HPDE6-E6E7 (cell line): Measurements from ENCODE around the gene HOXB2.
"Not testable (repeated sequence)": the region's sequence is repeated elsewhere in the genome, so short reads cannot be mapped to it uniquely, and the experiment has no call there.

Source experiments
- DNase-seq: peaks from one replicate; pipeline ENCODE4 v3.0.0; 2011; ENCODE audit warnings: missing footprints; ENCODE audit errors: extremely low spot score

Gene HOXB2

DNA sequence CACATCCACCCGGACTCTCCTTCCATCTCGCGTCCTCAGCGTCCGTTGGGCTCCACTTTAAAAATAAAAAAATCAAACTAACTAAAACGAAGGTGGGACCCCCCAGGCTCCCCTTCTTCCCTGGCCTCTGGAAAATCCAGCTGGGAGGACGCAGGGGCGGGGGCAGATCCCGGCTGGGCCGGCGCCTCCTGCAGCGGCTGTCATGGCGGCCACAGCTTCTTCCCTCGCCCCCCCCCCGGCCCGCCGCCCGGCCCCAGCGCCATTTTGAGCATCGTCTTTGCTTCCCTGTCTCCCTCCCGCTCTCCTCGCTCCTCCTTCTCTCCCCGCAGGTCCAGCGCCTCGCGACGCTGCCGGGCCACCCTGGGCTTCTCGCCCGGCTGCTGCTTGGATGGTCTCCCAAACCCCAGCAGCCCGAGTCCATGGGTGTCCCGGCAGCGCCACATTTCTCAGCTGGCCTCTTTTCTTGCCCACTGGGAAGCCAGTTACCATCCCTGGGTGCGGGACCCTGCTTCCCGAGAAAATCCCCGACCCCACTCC lies 3.3 kb downstream of the HOXB2 start:
- no peak for DNase-seq

DNA sequence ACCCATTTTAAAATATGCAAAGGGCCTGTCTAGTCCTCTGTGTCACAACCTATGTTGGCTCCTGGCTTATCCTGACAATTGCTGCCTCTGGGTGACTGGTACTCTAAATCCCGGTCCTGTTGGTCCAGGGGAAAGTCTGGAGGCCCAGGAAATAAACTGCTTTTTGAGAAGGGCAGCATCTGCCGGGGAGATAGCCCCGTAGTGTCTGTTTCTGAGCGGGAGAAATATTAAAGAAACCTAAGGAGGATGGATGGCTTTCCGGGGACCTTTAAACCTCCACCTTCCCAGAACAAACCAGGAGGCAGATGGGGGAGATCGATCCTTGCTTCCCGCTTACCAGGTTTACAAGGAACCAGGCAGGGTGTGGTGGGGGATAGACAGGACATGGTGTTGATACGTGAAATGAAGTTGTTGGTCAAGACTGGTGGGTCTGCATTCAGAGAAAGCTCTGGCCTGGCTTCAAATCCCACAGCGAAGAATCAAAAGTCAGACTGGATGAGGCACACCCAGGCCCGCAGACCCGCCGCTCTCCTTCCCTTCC lies 3.8 kb downstream of the HOXB2 start:
- no peak for DNase-seq

DNA sequence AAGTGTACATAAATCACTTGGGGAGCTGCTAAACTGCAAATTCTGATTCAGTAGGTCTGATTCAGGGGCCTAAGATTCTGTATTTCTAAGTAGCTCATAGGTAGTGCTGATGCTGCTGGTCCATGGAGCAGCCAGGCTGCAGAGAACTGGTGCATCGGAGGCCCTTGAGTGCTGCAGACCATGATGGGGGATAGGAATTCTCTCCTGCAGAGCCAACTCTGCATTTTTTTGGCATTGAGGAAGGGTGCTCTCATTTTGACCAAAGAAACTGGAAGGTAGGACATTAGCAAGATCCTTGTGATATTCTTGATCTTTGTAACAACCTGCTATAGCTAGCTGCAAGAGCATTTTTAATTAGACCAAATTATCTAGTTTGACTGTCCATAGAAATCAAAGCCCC lies 4.7 kb downstream of the HOXB2 start:
- DNase-seq = no peak

DNA sequence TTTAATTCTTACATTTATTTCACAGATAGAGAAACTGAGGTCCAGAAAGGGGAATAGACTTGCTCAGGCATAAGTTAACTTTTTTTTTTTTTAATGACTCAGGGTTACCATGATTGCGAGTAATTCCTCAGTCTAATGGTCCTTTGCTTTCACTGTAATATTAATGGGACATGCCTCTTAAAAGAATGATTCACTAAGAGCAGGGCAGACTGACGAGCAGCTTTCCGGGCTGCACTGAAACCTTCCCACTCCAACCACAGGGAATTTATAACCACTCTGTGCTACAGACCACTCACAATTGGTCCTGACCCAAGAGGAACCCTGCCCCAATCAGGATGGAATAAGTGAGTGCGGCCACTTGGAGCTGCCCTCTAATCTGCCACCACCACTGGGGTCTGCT lies 5.7 kb downstream of the HOXB2 start:
- no peak for DNase-seq

DNA sequence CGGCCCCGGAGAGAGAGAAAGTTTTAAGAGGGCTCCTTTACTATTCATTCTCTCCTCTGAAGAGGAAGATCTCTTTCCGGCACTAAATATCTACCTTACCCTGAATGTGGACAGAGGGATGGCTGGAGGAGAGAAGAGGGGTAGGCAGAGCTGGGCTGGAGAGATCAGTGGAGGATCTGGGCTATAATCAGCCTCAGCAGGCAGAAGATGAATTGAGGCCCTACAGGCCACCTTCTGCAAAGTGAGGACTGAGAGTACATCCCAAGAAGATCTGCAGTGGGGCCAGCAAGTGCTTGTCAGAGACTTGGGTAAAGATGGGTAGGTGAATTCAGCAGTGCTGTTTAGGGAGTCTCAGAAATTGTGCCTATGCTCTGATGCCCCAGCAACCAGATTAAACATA lies 7.6 kb downstream of the HOXB2 start:
- DNase-seq = no peak

DNA sequence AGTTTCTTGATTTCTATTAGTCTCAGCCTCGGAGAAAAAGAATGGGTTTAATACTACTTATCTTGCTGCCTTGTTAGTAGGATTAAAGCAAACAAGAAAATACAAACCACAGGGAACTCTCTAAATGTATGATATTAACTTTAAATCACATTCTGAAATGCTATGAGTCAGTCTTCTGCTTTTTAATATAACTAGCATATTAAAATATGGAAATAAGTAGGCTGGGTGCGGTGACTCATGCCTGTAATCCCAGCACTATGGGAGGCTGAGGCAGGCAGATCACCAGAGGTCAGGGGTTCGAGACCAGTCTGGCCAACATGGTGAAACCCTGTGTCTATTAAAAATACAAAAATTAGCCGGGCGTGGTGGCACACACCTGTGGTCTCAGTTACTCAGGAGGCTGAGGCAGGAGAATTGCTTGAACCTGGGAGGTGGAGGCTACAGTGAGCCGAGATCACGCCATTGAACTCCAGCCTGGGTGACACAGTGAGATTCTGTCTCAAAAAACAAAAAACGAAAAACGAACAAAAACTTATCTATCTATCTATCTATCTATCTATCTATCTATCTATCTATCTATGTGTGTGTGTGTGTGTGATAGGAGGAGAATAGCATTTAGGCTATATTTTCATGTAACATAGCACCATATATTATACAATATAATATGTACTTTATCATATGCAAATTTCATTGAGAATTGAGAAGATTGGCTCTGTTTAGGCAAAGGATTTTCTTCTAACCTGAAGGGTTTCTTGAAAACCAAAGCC lies 8.9 kb downstream of the HOXB2 start:
- not testable (repeated sequence) for DNase-seq

DNA sequence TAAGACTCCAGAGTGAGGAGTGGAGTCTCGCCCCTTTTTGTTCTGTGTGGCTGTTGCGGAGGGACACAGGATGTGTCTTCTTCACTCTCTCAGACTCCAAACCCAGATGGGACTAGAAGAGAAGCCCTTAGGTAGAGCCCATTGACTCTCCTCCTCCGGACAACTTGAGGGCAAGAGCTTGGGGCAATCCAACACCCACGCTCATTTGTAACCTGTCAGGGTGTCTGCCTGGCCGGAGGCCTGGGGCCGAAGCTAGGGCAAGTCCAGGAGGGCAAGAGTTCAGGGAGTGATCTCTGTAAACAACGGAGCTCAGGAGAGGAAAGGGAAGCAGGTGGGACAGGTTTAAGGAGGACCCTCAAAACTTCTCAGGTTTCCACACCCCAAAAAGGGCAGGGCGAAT lies 12.6 kb downstream of the HOXB2 start:
- DNase-seq = no peak

DNA sequence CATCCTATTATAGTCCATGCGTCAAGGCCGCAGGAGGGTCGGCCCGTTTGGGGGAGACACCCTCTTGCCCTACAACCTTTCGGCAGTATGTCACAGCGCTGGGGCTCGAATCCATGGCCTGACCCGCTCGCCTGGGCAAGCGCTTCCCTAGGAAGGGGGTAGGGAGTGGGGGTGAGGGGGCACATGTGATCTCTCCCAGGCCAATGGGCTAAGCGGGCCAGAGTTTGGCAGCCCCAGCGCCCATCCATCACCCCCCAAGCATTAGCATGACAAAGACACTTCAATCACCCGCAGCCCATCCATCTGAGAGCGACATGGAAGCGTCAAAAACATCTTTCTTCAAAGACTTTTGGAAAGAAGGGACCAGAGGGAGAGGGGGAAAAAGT lies 14.0 kb downstream of the HOXB2 start, which contains the start of gene HOXB1:
Gene HOXB1 (minus strand): TSS at position 125 of the 386 bp plus-strand sequence. CDS start 107 bp downstream, at position 18.
- DNase-seq = no peak

DNA sequence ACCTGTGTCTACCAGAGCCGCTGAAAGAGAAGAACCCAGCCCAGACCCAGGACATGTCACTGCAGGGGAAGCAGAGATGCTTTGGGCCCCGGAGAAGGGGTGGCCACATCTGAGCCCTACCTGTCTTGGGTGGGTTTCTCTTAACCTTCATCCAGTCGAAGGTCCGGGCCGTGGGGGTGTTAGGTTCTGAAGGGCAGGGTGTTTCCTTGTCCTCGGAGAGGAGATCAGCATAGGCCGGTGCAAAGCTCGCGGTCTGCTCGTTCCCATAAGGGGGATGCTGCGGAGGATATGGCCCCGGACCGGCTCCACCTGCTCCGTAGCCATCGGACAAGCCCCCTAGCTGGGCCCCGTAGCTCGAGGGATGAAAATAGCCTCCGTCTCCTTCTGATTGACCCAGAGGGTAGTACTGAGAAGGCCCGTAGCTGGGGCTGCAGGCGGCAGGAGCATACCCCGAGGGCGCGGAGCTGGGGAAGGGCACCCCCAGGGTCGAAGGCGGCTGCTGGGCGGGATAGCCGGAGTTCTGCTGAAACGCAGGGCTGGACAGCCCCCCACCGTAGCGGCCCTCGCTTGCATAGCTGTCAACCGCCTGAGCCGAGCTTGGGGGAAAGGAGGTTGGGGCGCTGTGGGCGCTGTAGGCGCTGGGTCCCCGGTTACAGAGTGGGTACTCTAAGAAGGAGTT lies 14.6 kb downstream of the HOXB2 start:
- DNase-seq = no peak

DNA sequence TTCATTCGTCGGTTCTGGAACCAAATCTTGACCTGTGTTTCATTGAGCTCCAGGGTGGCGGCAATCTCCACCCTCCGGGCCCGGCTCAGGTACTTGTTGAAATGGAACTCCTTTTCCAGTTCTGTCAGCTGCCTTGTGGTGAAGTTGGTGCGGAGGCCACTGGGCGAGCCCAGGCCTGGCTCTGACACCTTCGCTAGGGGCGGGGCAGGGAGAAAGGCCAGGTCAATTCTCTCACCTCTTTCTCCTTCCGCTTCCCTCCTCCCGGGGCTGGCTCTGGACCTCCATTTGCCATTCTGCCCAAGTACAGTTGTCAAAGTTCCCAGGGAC lies 15.3 kb downstream of the HOXB2 start:
- DNase-seq = peak; percentile 63

DNA sequence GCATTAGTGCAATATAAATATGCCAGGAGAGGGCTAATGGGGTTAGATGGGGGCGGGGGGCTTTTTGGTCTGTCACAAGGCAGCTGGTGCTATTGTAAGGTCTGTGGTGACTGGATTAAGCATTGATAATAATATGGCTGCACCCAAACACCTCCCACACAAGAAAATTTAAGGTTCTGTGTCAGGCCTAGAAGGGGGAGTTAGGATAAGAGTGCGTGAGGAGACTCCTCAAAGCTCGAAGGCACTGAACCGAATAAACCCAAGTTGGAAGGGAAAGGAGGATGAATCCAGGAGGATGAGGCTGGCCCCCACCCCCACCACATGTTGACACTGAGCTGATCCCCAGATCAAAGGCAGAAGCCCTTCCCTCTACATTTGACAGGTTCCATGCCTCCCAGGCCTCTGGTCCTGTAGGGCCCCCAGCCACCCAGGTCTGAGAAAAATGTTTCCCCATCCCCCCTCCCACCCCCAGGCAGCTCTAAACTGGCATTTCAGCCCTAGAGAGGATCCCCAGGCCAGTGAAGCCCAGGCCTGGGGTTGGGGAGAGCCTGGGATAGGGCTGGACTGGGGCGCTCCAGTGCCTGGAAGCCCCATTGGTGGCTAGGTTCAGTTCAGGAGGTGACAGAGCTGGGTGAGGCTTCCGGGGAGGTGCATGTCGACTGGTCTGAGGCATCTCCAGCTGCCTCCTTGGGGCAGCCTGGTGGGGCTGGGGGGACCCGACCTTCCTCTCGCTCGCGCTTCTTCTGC lies 15.8 kb downstream of the HOXB2 start:
- no peak for DNase-seq

DNA sequence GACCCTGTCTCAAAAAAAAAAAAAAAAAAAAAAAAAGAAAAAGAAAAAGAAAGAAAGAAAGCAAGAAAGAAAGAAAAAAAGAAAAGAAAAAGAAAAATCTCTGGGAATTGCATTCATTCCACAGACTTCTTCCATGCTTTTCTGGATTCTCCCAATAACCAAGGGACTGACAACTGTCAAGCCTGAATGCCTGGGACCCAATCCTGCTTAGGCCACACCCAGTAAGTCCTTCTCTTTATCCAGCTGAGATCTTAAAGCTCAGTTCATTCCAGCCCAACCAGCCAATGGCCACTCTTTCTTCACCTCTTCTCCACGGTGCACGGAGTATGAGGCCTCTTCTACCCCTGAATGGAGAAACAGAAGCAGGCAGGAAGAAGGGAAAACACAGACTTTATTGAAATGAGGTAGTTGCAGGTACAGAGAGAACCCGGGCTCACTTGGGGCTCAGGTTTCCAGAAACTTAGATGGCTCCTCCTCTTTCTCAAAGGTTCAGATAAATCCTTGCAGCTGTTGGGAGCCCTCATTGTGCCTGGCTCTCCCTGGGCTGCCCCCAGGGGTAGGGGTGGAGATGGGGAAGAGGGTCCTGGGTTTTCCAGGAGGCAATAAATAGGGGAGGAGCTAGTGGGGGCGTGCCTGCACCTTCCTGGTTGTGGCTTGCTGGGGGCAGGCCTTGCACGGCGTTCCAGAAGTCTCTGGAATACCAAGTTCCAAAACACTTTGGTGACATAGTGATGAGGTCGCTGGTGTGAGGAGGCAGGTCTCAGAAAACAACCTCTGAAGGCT lies 16.6 kb downstream of the HOXB2 start:
- DNase-seq = no peak

DNA sequence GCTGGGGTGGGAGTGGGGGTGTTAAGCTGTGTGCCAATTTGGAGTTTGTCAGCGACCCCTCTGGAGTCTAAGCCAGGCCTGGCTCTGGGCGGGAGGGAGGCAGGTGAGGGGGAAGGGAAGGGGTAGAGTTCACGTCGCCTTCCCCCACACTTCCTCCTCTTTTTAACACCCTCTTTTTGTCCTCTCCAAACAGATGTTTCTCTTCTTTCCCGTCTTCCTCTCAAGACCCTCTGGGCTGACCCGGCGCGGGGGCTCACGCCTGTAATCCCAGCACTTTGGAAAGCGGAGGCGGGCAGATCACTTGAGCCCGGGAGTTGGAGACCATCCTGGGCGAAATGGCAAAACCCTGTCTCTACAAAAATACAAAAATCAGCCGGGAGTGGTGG lies 17.4 kb downstream of the HOXB2 start:
- no peak for DNase-seq

DNA sequence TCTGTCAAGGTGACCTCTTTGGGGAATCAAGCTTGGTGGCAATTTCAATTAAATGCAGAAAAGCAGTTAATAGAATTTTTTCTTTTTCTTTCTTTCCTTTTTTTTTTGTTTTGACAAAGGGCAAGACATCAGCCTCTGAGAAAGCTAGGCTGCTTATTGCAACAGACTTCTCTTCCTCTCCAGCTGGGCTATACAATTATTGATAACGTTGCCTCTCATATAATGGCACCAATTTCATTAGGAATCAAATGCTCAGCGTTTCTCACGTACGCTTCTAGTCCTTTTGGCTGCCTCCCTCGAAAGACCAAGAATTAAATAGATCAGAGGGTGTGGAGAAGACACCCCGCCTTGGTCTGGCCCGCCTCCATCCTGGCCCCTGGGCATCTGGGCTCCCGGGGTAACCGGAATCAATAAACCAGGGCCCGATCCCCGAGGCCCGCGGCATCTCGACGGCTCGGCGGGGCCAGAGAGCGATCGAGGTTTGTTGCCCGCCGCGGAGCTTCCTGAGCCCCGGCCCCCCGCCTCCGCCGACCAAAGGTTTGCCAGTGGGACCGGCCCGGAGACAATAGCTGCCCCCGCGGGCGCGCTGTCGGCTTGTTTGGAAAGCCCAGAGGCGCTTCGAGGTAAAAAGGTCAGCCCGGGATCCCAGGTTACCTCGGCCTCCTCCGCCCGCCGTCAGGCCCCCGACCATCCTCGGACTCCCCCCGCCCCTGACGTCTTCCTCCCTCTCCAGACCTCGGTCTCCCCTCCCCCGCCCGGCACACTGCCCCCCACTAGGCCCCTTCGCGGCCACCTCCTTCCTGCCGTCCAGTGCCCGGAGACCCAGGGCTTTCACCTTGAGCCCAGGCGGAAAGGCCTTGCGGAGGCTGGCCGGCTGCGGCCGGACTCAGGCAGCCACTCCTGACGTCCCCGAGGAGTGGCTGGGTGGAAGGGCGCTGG lies 18.0 kb downstream of the HOXB2 start:
- no peak for DNase-seq

DNA sequence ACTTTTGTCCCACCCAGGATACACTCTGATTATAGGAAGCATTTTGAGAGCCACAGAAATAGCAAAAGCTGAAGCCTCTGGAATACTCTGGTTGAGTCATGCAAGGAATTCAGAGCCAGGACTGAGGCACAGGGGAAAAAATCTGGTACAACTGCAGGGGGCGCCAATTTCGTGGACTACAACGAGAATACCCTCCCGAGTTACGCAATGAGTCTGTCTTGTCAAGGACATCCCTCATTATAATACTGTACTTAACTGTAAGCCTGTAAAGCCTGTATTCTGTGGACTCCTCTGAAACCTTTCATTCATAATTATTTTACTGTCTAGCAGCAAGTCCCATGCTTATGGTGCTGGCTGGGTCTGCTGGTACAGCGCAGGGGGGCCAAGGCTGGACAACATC lies 21.9 kb downstream of the HOXB2 start:
- DNase-seq = no peak

DNA sequence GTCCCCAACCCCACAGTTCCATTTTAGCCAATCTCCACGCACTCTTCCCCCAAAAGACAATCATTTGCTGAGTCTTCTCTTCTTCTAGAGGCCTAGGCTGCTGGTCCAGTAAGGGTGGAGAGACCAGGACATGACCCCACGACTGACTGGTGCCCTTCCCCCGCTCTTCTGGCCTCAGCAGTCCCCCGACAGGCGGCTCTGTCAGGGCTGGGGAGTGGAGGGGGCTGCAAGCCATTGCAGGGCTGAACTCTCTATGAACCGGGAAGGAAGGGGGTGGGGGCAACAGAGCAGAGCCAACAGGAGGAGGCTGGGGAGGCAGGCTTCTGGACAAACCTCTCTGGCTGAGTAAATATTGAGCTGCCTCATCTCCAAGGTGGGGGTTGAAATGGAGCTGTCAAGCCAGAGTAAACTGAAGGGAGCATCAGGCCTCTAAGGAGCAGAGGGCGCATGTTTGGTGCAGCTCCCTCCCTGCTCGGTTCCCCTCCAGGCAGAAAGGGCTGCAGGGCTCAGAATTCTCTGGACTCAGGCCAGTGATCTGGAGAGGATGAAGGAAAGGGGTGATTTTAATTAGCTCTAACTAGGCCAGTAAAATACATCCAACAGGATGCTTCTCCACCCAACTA lies 22.8 kb downstream of the HOXB2 start:
- DNase-seq = no peak

DNA sequence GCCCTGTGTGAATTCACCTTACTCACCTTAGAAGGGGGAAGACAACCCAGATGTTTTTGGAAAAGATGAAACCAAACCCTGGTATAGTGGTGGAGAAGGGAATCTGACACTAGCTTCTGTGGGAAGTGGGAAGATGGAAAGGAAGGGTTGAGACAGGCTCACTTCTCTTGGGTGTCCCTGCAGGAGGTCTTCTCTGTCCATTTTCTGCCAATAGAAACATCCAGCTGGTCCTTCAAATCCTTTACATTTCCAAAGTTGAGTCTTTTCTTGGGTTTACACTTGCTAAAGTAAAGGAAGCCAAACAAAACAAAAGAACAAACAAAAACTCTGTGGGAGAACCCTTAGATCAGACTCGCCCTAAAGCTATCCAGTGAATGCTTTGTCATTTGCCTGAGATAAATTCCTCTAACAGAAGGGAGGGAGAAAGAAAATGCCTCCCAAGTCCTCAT lies 24.3 kb downstream of the HOXB2 start:
- no peak for DNase-seq

DNA sequence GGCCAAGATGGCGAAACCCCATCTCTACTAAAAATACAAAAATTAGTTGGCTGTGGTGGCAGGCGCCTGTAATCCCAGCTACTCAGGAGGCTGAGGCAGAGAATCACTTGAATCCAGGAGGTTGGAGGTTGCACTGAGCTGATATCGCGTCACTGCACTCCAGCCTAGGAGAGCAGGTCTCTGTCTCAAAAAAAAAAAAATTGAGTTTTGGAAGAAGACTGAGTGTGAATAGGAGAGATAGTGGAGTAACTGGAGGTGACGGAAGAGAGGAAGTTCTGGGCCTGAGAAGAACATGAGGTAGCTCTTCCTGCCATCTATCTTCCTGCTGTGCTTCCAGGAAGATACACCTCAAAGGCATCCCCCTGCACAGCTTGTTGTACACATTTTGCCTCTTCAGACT lies 25.5 kb downstream of the HOXB2 start:
- DNase-seq = no peak

DNA sequence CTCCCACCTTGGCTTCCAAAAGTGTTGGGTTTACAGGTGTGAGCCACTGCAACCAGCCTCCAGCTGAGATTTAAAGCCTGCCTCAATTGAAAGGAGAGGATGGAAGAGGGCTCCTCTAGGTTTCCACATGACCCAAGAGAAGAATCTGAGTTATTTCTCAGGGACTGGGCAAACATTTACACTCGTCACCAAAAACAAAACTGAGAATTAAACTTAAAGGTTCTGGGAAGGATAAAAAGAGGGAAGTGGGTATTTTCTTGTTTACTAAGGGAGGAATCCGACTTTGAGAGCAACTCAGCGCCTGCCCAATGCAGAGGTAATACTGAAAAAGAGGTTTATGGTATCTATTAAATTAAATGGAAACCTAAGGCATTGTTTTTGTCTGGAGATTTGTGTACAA lies 27.4 kb downstream of the HOXB2 start:
- DNase-seq = no peak
